Smooth muscle cell (in vitro differentiated cells): Measurements from ENCODE around the gene TEX2. TPM values are rescaled to one million over a fixed set of nuclear protein-coding genes. Genes with fewer than 3 reads are reported as not detected.
A peak's percentile ranks its signal among the peaks of the same experiment; 100 is the strongest.
"Not testable (repeated sequence)": the region's sequence is repeated elsewhere in the genome, so short reads cannot be mapped to it uniquely, and the experiment has no call there.

Experiments used
- DNase-seq: peaks from one replicate; lab custom pipeline; 2025; ENCODE audit not compliant: unreplicated experiment; lab: John Stamatoyannopoulos, UW
- H2AFZ ChIP-seq: fragments of 200-600 bp; sonication (generic); 2 replicates; pipeline ENCODE4 v1.6.0; 2016; ENCODE audit warnings: antibody characterized with exemption, low read depth, mild to moderate bottlenecking
- H3F3A ChIP-seq: fragments of 200-600 bp; sonication (generic); 2 replicates; pipeline ENCODE4 v1.6.0; 2017; ENCODE audit warnings: antibody characterized with exemption, low read depth
- H3K27ac ChIP-seq: fragments of 200-600 bp; sonication (generic); 2 replicates; pipeline ENCODE4 v1.5.1; 2016; ENCODE audit warnings: low read depth, mild to moderate bottlenecking
- H3K27me3 ChIP-seq: fragments of 200-600 bp; sonication (generic); 2 replicates; pipeline ENCODE4 v1.6.1; 2016; ENCODE audit warnings: low read depth, mild to moderate bottlenecking
- H3K36me3 ChIP-seq: fragments of 200-600 bp; sonication (generic); 2 replicates; pipeline ENCODE4 v1.5.1; 2016; ENCODE audit warnings: low read depth
- H3K4me1 ChIP-seq: fragments of 200-600 bp; sonication (generic); 2 replicates; pipeline ENCODE4 v1.5.1; 2016; ENCODE audit warnings: low read depth
- H3K4me2 ChIP-seq: fragments of 200-600 bp; sonication (generic); 2 replicates; pipeline ENCODE4 v1.6.0; 2016; ENCODE audit warnings: mild to moderate bottlenecking
- H3K4me3 ChIP-seq: fragments of 200-600 bp; sonication (generic); 2 replicates; pipeline ENCODE4 v1.5.1; 2016; ENCODE audit warnings: mild to moderate bottlenecking
- H3K79me2 ChIP-seq: fragments of 200-600 bp; sonication (generic); 2 replicates; pipeline ENCODE4 v1.6.0; 2016; ENCODE audit warnings: low read depth, mild to moderate bottlenecking
- H3K9ac ChIP-seq: fragments of 200-600 bp; sonication (generic); 2 replicates; pipeline ENCODE4 v1.6.0; 2016; ENCODE audit warnings: low read depth
- H3K9me3 ChIP-seq: fragments of 200-600 bp; sonication (generic); replicated peaks from 2 replicates; pipeline ENCODE4 v1.5.1; 2016; ENCODE audit warnings: low read depth
- H4K20me1 ChIP-seq: fragments of 200-600 bp; sonication (generic); 2 replicates; pipeline ENCODE4 v1.6.0; 2016; ENCODE audit warnings: low read depth
- WGBS: methylation state at CpG from one replicate; pipeline ENCODE4 v1.1.7; 2016; ENCODE audit warnings: low lambda C conversion rate; 5-methylcytosine and 5-hydroxymethylcytosine counted together
- polyA plus RNA-seq: library from polyadenylated mRNA; unstranded; fragments of >200 nt; fragmentation: Nextera tagmentation; extraction: Ambion mirVana; gene quantifications from 2 replicates; pipeline ENCODE4 v1.2.1, GENCODE V29; 2016
- total RNA-seq: library from RNA; depleted of rRNA; stranded (reverse); fragments of >200 nt; gene quantifications from 2 replicates; pipeline ENCODE4 v1.2.3, GENCODE V29; 2014
- TF ChIP-seq, protein P1 (sequence below): fragments of 200-600 bp; sonication (generic); IDR thresholded peaks from 2 replicates; pipeline ENCODE4 v1.5.1; 2017; ENCODE audit warnings: borderline replicate concordance, mild to moderate bottlenecking, antibody characterized with exemption; ENCODE audit not compliant: insufficient read depth, poor library complexity, severe bottlenecking

Gene TEX2
- total and polyA plus RNA-seq, 2 experiments from 2014 or later, result 8.6 to 26.2 TPM

DNA sequence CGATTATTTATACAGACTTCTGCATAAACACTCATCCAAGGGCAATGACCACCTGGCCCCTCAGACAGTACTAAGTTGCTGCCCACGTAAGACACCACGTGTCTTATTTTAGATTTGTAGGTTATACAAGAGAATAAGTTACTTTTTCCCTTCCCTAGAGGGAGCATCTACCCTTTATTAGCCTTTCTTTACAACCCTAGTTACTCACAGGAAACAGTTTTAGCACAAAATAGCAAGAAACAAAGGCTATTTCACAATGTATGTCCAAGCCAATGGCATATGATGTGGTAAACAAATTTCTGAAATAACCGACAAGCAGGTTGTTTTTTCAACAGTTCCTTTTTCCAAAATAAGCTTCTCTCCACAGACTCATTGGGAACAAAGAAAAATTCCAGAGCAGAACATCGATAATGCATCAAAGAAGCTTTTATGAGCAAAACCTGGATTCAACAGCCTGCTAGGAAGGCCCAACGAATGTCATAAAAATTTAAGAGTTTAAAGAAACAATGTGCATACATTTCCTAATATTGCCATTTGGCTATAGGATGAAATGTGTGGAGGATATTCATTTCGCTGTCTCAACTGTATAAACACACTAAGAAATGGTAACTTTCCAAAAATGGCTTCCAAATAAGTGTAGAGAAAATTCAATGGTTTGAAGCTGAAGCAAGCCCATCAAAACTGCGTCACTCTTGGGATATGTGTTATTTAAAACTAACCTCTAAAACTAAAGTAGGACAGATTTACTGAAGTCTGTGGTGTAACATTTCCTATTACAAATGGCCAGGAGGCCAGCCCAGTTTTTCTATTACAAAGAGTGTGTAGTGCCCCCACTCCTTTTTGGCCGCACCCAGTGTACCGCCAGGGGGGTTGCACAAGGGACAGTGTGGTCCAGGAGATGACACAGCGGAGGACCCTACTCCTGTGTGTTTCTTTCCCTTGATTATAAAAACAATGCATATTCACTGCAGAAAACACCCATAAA is 82.7 kb downstream of the TEX2 start:
- no peak overlapping the region for H3K27ac ChIP-seq
- TF ChIP-seq, protein P1, sequence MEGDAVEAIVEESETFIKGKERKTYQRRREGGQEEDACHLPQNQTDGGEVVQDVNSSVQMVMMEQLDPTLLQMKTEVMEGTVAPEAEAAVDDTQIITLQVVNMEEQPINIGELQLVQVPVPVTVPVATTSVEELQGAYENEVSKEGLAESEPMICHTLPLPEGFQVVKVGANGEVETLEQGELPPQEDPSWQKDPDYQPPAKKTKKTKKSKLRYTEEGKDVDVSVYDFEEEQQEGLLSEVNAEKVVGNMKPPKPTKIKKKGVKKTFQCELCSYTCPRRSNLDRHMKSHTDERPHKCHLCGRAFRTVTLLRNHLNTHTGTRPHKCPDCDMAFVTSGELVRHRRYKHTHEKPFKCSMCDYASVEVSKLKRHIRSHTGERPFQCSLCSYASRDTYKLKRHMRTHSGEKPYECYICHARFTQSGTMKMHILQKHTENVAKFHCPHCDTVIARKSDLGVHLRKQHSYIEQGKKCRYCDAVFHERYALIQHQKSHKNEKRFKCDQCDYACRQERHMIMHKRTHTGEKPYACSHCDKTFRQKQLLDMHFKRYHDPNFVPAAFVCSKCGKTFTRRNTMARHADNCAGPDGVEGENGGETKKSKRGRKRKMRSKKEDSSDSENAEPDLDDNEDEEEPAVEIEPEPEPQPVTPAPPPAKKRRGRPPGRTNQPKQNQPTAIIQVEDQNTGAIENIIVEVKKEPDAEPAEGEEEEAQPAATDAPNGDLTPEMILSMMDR, result no peak

DNA sequence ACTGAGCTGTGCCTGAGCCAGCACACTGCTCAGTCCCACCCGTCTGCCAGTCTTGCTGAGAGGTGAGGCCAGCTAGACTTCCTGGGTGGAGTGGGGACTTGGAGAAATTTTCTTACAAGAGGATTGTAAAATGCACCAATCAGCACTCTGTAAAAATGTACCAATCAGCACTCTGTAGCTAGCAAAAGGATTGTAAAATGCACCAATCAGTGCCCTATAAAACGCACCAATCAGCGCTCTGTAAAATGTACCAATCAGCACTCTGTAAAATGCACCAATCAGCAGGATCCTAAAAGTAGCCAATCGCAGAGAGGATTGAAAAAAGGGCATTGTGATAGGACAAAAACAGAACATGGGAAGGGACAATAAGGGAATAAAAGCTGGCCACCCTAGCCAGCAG is 84.0 kb downstream of the TEX2 start:
- H3K79me2 ChIP-seq, H3K9ac ChIP-seq, H3K27me3 ChIP-seq, H3K4me1 ChIP-seq, H3K27ac ChIP-seq, H3K9me3 ChIP-seq, H2AFZ ChIP-seq, DNase-seq, H3K36me3 ChIP-seq, H3K4me3 ChIP-seq, H4K20me1 ChIP-seq, H3K4me2 ChIP-seq: not testable (repeated sequence)
- peaks cover 18% of the 10 kb centered on the region for H3F3A ChIP-seq
- 49% methylated on average over 4 of the region's 4 CpGs for WGBS

More for the DNA sequence above, 82.7 kb downstream of the TEX2 start:
- H2AFZ ChIP-seq, result no peak overlapping the region
- H3K4me1 ChIP-seq, result no peaks in the 10 kb centered on the region
- no peaks in the 10 kb centered on the region for H4K20me1 ChIP-seq
- no peaks in the 10 kb centered on the region for H3K79me2 ChIP-seq
- no peaks in the 10 kb centered on the region for H3K27me3 ChIP-seq
- no peak overlapping the region for H3K4me3 ChIP-seq
- H3K4me2 ChIP-seq, result no peak overlapping the region
- H3F3A ChIP-seq, result peaks cover 25% of the 10 kb centered on the region
- 87% methylated on average over 11 of the region's 11 CpGs for WGBS
- H3K9me3 ChIP-seq, result no peaks in the 10 kb centered on the region
- no peak overlapping the region for H3K9ac ChIP-seq
- H3K36me3 ChIP-seq, result no peaks in the 10 kb centered on the region
- no peak for DNase-seq

DNA sequence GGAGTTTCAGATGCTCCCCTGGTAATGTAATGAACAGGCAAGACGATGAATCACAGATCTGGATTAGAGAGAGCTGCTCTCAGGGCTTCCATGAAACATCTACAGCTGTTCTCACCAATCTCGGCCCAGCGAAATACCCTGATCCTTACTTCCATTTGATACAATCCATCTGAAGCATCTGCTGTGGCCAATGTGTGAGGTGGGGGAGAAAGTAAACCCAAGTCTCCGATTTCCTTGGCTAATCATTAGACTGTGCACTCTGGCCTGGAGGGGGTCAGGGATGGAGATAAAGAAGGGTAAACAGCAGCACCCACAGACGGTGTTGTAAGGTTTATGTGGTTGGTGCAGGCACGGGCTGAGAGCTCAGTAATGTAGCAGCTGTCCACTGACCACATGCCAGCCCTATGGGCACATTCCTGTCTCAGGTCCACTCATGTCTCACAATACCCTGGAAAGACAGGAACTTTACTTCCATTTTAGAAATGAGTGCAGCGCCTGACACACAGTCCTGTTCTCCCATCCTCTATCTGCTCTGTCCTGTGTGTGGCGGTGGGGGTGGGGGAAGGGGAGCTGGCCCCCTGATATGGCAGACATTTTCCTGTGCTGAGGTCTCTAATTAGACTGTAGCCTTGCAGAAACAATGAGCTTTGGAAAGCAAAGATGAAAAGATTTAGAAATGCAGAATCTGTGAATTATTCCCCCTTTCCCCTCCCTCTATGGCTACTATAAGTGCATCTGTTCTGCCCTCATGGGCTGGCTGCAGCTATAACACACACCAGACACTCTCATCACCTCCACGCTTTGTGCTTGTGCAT is 84.8 kb downstream of the TEX2 start:
- H3K4me2 ChIP-seq, result peak overlapping the region; percentile 15
- H2AFZ ChIP-seq, result no peak overlapping the region
- H3K9ac ChIP-seq, result no peak overlapping the region
- no peaks in the 10 kb centered on the region for H4K20me1 ChIP-seq
- no peaks in the 10 kb centered on the region for H3K36me3 ChIP-seq
- H3K27me3 ChIP-seq, result no peaks in the 10 kb centered on the region
- peaks cover 13% of the 10 kb centered on the region for H3F3A ChIP-seq
- WGBS, result 41% methylated on average over 9 of the region's 9 CpGs
- H3K4me3 ChIP-seq, result no peak overlapping the region
- H3K4me1 ChIP-seq, result no peaks in the 10 kb centered on the region
- no peaks in the 10 kb centered on the region for H3K79me2 ChIP-seq
- peak overlapping the region; percentile 79 for H3K27ac ChIP-seq
- DNase-seq, result no peak
- TF ChIP-seq, protein P1, result no peak
- H3K9me3 ChIP-seq, result no peaks in the 10 kb centered on the region
